ENCODE data around the gene VPS9D1. TPM values are rescaled to one million over a fixed set of nuclear protein-coding genes. Genes with fewer than 3 reads are reported as not detected.
"Not testable (repeated sequence)": the region's sequence is repeated elsewhere in the genome, so short reads cannot be mapped to it uniquely, and the experiment has no call there.

The VPS9D1 gene
- total and polyA plus RNA-seq, 4 donors: 6.1 to 26.1 (median 18.2) TPM

GRCh38 chr16:89695875-89696669 is 24.6 kb downstream of the VPS9D1 start:
- H3K9me3 ChIP-seq (ENCODE audit: control insufficient read depth in 4 of 4, insufficient read depth in 3 of 4, low read length in 3 of 4): no peaks in the 10 kb centered on the region
- TF ChIP-seq CTCF (IDR thresholded peaks at IDR 0.05; ENCODE audit: control extremely low read depth, extremely low read depth): no peak
- WGBS, 2 donors: 79 to 81% methylated on average over 24 to 25 of the region's 25 CpGs
- peaks cover 4 to 59% (median 15%) of the 10 kb centered on the region in 4 donors for H3K36me3 ChIP-seq (ENCODE audit: control insufficient read depth in 4 of 4, insufficient read depth in 4 of 4, low read length in 4 of 4)
- H3K9ac ChIP-seq (ENCODE audit: insufficient read depth in 1 of 2, low read length in 2 of 2): no peak overlapping the region
- no peak overlapping the region for H3K4me3 ChIP-seq
- ATAC-seq (ENCODE audit: insufficient read depth, low FRiP score): no peak
- H3K4me1 ChIP-seq (ENCODE audit: control insufficient read depth in 5 of 5, insufficient read depth in 5 of 5, low read length in 5 of 5): peaks cover 0 to 13% (median 3%) of the 10 kb centered on the region in 5 donors
- H3K27ac ChIP-seq (ENCODE audit: low read depth in 1 of 2, low read length in 1 of 2): no peak overlapping the region
- no peaks in the 10 kb centered on the region for H3K27me3 ChIP-seq (ENCODE audit: control insufficient read depth in 3 of 3, insufficient read depth in 3 of 3, low read length in 2 of 3)
- DNase-seq: no peak

DNA sequence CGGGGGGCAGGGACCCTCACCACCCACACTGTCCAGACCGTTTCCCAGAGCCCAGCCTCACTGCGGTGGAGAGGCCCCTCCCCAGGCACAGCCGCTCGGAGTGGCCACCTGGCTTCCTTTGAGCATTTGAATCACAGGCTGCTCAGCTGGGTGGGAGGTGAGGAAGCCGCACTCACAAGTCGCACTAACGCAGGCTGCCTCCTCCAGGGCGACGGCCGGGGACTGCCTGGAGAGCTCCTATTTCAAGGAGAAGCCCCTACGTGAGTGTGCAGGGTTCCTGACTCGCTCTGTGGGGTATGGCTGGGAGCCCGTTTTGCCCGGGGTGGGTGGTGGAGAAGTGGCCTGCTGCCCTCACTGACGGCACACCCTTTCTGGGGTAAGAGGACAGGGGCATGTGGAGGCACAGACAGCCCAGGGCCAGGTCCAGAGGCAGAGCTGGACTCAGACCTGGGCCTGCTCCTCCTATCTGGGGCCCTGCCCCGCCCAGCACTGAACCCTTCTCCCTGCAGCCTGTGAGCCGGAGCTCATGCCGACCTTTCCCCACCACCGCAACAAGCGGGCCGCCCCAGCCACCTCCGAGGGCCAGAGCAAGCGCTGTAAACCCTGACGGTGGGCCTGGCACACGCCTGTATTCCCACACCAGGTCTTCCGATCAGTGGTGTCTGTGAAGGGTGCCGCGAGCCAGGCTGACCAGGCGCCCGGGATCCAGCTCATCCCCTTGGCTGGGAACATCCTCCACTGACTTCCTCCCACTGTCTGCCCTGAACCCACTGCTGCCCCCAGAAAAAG is 25.4 kb downstream of the VPS9D1 start:
- H3K27me3 ChIP-seq (ENCODE audit: control insufficient read depth in 3 of 3, insufficient read depth in 3 of 3, low read length in 2 of 3): no peaks in the 10 kb centered on the region
- no peak for TF ChIP-seq CTCF (IDR thresholded peaks at IDR 0.05; ENCODE audit: control extremely low read depth, extremely low read depth)
- peaks cover 4 to 63% (median 15%) of the 10 kb centered on the region in 4 donors for H3K36me3 ChIP-seq (ENCODE audit: control insufficient read depth in 4 of 4, insufficient read depth in 4 of 4, low read length in 4 of 4)
- no peaks in the 10 kb centered on the region for H3K9me3 ChIP-seq (ENCODE audit: control insufficient read depth in 4 of 4, insufficient read depth in 3 of 4, low read length in 3 of 4)
- no peak for ATAC-seq (ENCODE audit: insufficient read depth, low FRiP score)
- no peak overlapping the region for H3K27ac ChIP-seq (ENCODE audit: low read depth in 1 of 2, low read length in 1 of 2)
- DNase-seq: no peak
- 92 to 93% methylated on average over 31 of the region's 31 CpGs for WGBS, 2 donors
- no peak overlapping the region for H3K9ac ChIP-seq (ENCODE audit: insufficient read depth in 1 of 2, low read length in 2 of 2)
- H3K4me1 ChIP-seq (ENCODE audit: control insufficient read depth in 5 of 5, insufficient read depth in 5 of 5, low read length in 5 of 5): peaks cover 0 to 6% (median 0%) of the 10 kb centered on the region in 5 donors
- no peak overlapping the region for H3K4me3 ChIP-seq

DNA sequence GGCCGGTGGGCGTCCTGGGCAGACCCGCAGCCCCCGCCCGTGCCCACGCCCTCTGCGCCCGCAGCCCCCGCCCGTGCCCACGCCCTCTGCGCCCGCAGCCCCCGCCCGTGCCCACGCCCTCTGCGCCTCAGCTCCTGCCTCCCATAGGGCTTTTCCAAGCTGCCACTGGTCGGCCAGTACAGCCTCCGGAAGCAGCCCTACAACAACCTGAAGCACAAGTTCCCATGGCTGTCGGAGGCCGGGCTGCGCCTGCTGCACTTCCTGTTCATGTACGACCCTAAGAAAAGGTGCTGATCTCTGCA is 26.0 kb downstream of the VPS9D1 start:
- not testable (repeated sequence) for H3K4me1 ChIP-seq (ENCODE audit: control insufficient read depth in 5 of 5, insufficient read depth in 5 of 5, low read length in 5 of 5); ATAC-seq (ENCODE audit: insufficient read depth, low FRiP score); H3K9me3 ChIP-seq (ENCODE audit: control insufficient read depth in 4 of 4, insufficient read depth in 3 of 4, low read length in 3 of 4); H3K9ac ChIP-seq (ENCODE audit: insufficient read depth in 1 of 2, low read length in 2 of 2); H3K27ac ChIP-seq (ENCODE audit: low read depth in 1 of 2, low read length in 1 of 2); H3K27me3 ChIP-seq (ENCODE audit: control insufficient read depth in 3 of 3, insufficient read depth in 3 of 3, low read length in 2 of 3); H3K4me3 ChIP-seq; DNase-seq
- 93% methylated on average over 18 to 23 of the region's 23 CpGs for WGBS, 2 donors
- H3K36me3 ChIP-seq (ENCODE audit: control insufficient read depth in 4 of 4, insufficient read depth in 4 of 4, low read length in 4 of 4): peaks cover 4 to 65% (median 15%) of the 10 kb centered on the region in 4 donors
